Testis (tissue), 2 donors: ENCODE results near the gene PNMA6F.
"Not testable (repeated sequence)": the region's sequence is repeated elsewhere in the genome, so short reads cannot be mapped to it uniquely, and the experiment has no call there.

ENCODE experiments used
- CTCF ChIP-seq, 3 experiments: fragments of 450-650 bp in 2 of 3; fragments of 200-600 bp in 1 of 3; sonication (generic) in 1 of 3; IDR thresholded peaks; one replicate each; pipeline ENCODE4 v1.5.1; 2016 to 2019; ENCODE audit warnings: antibody characterized with exemption in 3 of 3, mild to moderate bottlenecking in 2 of 3, moderate library complexity in 1 of 3
- POLR2A ChIP-seq: fragments of 450-650 bp; IDR thresholded peaks from one replicate; pipeline ENCODE4 v1.6.1; 2017; ENCODE audit warnings: antibody characterized with exemption, mild to moderate bottlenecking, moderate library complexity

GRCh38 chrX:153288807-153289206, 32.8 kb downstream of the PNMA6F start:
- not testable (repeated sequence) for TF ChIP-seq CTCF (IDR thresholded peaks at IDR 0.05); POLR2A
